ENCODE results near the gene UMOD.

The UMOD gene

DNA sequence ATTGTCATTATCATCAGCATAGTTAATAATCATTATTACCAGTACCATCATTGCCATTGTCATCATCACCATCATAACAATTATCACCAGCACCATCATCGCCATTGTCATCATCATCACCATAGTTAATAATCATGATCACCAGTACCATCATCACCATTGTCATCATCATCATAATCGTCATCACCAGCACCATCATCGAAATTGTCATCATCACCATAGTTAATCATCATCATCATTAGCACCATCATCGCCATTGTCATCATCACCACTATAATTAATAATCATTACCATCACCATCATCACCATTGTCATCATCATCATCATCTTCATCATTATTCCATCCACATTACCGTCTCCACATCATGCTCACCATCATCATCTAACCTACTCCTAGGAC is 38.5 kb upstream of the UMOD start:
- Histone ChIP-seq H3K4me3 (ENCODE audit: low read depth in 1 of 2, low read length in 2 of 2) (no peak overlapping the region), H3K9ac (ENCODE audit: low read depth, low read length) (no peak overlapping the region), H3K79me2 (ENCODE audit: insufficient read depth, low read length) (no peaks in the 10 kb centered on the region), H3K27ac (ENCODE audit: low read length) (no peak overlapping the region), H3K36me3 (ENCODE audit: insufficient read depth, low read length) (no peaks in the 10 kb centered on the region), H3K4me1 (ENCODE audit: insufficient read depth, low read length) (no peaks in the 10 kb centered on the region), H3K9me3 (ENCODE audit: insufficient read depth, low read length, severe bottlenecking) (no peaks in the 10 kb centered on the region), H2AFZ (ENCODE audit: low read depth, low read length) (no peak overlapping the region), H4K20me1 (ENCODE audit: insufficient read depth, low read length) (no peaks in the 10 kb centered on the region), H3K27me3 (ENCODE audit: insufficient read depth, low read length, poor library complexity) (peaks cover 2% of the 10 kb centered on the region), H3K4me2 (ENCODE audit: insufficient read depth, low read length) (no peak overlapping the region)
- no peak for TF ChIP-seq EZH2 (IDR thresholded peaks at IDR 0.05; ENCODE audit: borderline replicate concordance, low read depth, low read length, severe bottlenecking)
- TF ChIP-seq, protein P1, sequence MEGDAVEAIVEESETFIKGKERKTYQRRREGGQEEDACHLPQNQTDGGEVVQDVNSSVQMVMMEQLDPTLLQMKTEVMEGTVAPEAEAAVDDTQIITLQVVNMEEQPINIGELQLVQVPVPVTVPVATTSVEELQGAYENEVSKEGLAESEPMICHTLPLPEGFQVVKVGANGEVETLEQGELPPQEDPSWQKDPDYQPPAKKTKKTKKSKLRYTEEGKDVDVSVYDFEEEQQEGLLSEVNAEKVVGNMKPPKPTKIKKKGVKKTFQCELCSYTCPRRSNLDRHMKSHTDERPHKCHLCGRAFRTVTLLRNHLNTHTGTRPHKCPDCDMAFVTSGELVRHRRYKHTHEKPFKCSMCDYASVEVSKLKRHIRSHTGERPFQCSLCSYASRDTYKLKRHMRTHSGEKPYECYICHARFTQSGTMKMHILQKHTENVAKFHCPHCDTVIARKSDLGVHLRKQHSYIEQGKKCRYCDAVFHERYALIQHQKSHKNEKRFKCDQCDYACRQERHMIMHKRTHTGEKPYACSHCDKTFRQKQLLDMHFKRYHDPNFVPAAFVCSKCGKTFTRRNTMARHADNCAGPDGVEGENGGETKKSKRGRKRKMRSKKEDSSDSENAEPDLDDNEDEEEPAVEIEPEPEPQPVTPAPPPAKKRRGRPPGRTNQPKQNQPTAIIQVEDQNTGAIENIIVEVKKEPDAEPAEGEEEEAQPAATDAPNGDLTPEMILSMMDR (IDR thresholded peaks at IDR 0.05; ENCODE audit: borderline replicate concordance, extremely low read depth, low read length, poor library complexity, severe bottlenecking) = no peak
- DNase-seq = no peak
- no peak for ATAC-seq (ENCODE audit: insufficient read depth, low read depth)

DNA sequence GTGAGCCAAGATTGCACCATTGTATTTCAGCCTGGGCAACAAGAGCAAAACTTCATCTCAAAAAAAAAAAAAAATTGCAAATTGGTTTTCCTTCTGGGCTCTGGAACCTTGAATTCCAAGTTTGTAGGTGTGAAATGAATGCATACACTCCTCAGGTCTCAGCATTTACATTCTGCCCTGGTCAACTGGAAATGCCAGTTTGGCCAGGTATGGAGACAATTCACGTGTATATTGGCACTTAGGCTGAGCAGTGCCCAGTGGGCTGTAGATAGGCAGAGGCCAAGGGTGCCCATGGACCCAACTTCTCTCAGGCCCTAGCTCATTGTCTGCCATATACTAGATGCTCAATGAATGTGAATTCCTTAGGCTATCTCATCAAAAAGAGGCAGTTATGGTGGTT is 36.3 kb upstream of the UMOD start:
- Histone ChIP-seq H3K36me3 (ENCODE audit: insufficient read depth, low read length) (no peaks in the 10 kb centered on the region), H4K20me1 (ENCODE audit: insufficient read depth, low read length) (no peaks in the 10 kb centered on the region), H2AFZ (ENCODE audit: low read depth, low read length) (no peak overlapping the region), H3K27ac (ENCODE audit: low read length) (no peak overlapping the region), H3K9me3 (ENCODE audit: insufficient read depth, low read length, severe bottlenecking) (no peaks in the 10 kb centered on the region), H3K4me3 (ENCODE audit: low read depth in 1 of 2, low read length in 2 of 2) (no peak overlapping the region), H3K79me2 (ENCODE audit: insufficient read depth, low read length) (no peaks in the 10 kb centered on the region), H3K27me3 (ENCODE audit: insufficient read depth, low read length, poor library complexity) (no peaks in the 10 kb centered on the region), H3K4me2 (ENCODE audit: insufficient read depth, low read length) (no peak overlapping the region), H3K4me1 (ENCODE audit: insufficient read depth, low read length) (no peaks in the 10 kb centered on the region), H3K9ac (ENCODE audit: low read depth, low read length) (no peak overlapping the region)
- TF ChIP-seq EZH2 (IDR thresholded peaks at IDR 0.05; ENCODE audit: borderline replicate concordance, low read depth, low read length, severe bottlenecking) = no peak
- TF ChIP-seq, protein P1 (IDR thresholded peaks at IDR 0.05; ENCODE audit: borderline replicate concordance, extremely low read depth, low read length, poor library complexity, severe bottlenecking) = no peak
- ATAC-seq (ENCODE audit: insufficient read depth, low read depth) = no peak
- DNase-seq = no peak

DNA sequence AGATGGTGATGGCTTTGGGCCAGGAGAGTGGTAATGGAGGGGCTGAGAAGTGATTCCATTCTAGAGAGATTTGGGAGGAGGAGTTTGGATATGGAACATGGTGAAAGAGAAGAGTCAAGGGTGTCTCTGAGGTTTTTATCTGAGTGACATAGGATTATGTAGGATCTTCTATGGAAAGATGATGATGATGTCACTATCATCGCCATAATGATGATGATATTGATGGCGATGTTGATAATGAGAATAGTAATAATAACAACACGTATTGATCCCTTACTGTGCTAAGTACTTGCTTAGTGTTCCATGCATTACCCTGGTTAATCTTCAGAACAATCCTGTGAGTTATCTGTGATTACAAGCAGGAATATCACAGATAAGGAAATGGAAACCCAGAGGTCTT is 35.5 kb upstream of the UMOD start:
- no peak for ATAC-seq (ENCODE audit: insufficient read depth, low read depth)
- no peak for TF ChIP-seq EZH2 (IDR thresholded peaks at IDR 0.05; ENCODE audit: borderline replicate concordance, low read depth, low read length, severe bottlenecking)
- TF ChIP-seq, protein P1 (IDR thresholded peaks at IDR 0.05; ENCODE audit: borderline replicate concordance, extremely low read depth, low read length, poor library complexity, severe bottlenecking) = no peak
- no peak overlapping the region for H2AFZ ChIP-seq (ENCODE audit: low read depth, low read length)
- H3K4me2 ChIP-seq (ENCODE audit: insufficient read depth, low read length) = no peak overlapping the region
- no peaks in the 10 kb centered on the region for H3K27me3 ChIP-seq (ENCODE audit: insufficient read depth, low read length, poor library complexity)
- no peak for DNase-seq
- H3K36me3 ChIP-seq (ENCODE audit: insufficient read depth, low read length) = no peaks in the 10 kb centered on the region
- H3K4me3 ChIP-seq (ENCODE audit: low read depth in 1 of 2, low read length in 2 of 2) = no peak overlapping the region
- no peaks in the 10 kb centered on the region for H3K79me2 ChIP-seq (ENCODE audit: insufficient read depth, low read length)
- H4K20me1 ChIP-seq (ENCODE audit: insufficient read depth, low read length) = no peaks in the 10 kb centered on the region
- no peaks in the 10 kb centered on the region for H3K9me3 ChIP-seq (ENCODE audit: insufficient read depth, low read length, severe bottlenecking)
- no peak overlapping the region for H3K27ac ChIP-seq (ENCODE audit: low read length)
- no peak overlapping the region for H3K9ac ChIP-seq (ENCODE audit: low read depth, low read length)
- H3K4me1 ChIP-seq (ENCODE audit: insufficient read depth, low read length) = no peaks in the 10 kb centered on the region
